Activated T-cell treated with anti-CD3 and anti-CD28 coated beads, Interleukin-2, amount 50 U/mL, for 24 hours (primary cell): Measurements from ENCODE around the gene SNRNP25.
"Not testable (repeated sequence)": the region's sequence is repeated elsewhere in the genome, so short reads cannot be mapped to it uniquely, and the experiment has no call there.

Source experiments
- DNase-seq: peaks from one replicate; pipeline ENCODE4 v3.0.0-alpha.2; 2020
- H3K27ac Mint-ChIP-seq: 2 replicates; pipeline ENCODE4 v1.8.0; 2020; ENCODE audit warnings: mild to moderate bottlenecking, mixed read lengths
- H3K27me3 Mint-ChIP-seq: 2 replicates; pipeline ENCODE4 v1.8.0; 2020; ENCODE audit warnings: mixed read lengths
- H3K36me3 Mint-ChIP-seq: 2 replicates; pipeline ENCODE4 v1.8.0; 2020; ENCODE audit warnings: low read depth, mixed read lengths
- H3K4me1 Mint-ChIP-seq: 2 replicates; pipeline ENCODE4 v1.8.0; 2020; ENCODE audit warnings: low read depth, mixed read lengths
- H3K4me3 Mint-ChIP-seq: 2 replicates; pipeline ENCODE4 v1.8.0; 2020; ENCODE audit warnings: mild to moderate bottlenecking, moderate library complexity, mixed read lengths
- H3K9me3 Mint-ChIP-seq: 2 replicates; pipeline ENCODE4 v1.8.0; 2020; ENCODE audit warnings: mixed read lengths

The SNRNP25 gene

GRCh38 chr16:53346-54236, at the start of gene SNRNP25, which contains the start of gene POLR3K:
Gene SNRNP25 (plus strand): TSS chr16:53828. CDS start chr16:54017, 189 bp downstream.
Gene POLR3K (minus strand): TSS chr16:53608. CDS start chr16:53586, 22 bp downstream.
- peak within 1 kb of the TSS; percentile 98 for H3K27ac Mint-ChIP-seq
- peak; percentile 95 for DNase-seq
- H3K9me3 Mint-ChIP-seq, result no peaks in the 10 kb centered on the region
- no peaks in the 10 kb centered on the region for H3K27me3 Mint-ChIP-seq
- peak within 1 kb of the TSS; percentile 99 for H3K4me3 Mint-ChIP-seq
- peaks cover 86% of the 10 kb centered on the region for H3K36me3 Mint-ChIP-seq
- H3K4me1 Mint-ChIP-seq, result peaks cover 32% of the 10 kb centered on the region

- Mint-ChIP-seq H3K27me3 (no peaks in the 10 kb centered on the region), H3K27ac (no peak overlapping the region), H3K36me3 (no peaks in the 10 kb centered on the region), H3K9me3 (no peaks in the 10 kb centered on the region), H3K4me3 (peak overlapping the region; percentile 56), H3K4me1 (no peaks in the 10 kb centered on the region)
- DNase-seq, result no peak
Measured at GRCh38 chr16:9903-10665, 43.5 kb upstream of the SNRNP25 start.

GRCh38 chr16:10772-11171, 42.9 kb upstream of the SNRNP25 start:
- H3K4me1 Mint-ChIP-seq, H3K27me3 Mint-ChIP-seq, H3K4me3 Mint-ChIP-seq, H3K9me3 Mint-ChIP-seq, H3K36me3 Mint-ChIP-seq, H3K27ac Mint-ChIP-seq: not testable (repeated sequence)
- DNase-seq, result peak; percentile 88

GRCh38 chr16:17062-17765, 36.4 kb upstream of the SNRNP25 start:
- H3K4me3 Mint-ChIP-seq, H3K4me1 Mint-ChIP-seq, H3K27ac Mint-ChIP-seq, H3K9me3 Mint-ChIP-seq, H3K27me3 Mint-ChIP-seq, DNase-seq, H3K36me3 Mint-ChIP-seq: not testable (repeated sequence)

- H3K9me3 Mint-ChIP-seq, H3K4me1 Mint-ChIP-seq, H3K4me3 Mint-ChIP-seq, DNase-seq, H3K27me3 Mint-ChIP-seq, H3K36me3 Mint-ChIP-seq, H3K27ac Mint-ChIP-seq: not testable (repeated sequence)
Measured at GRCh38 chr16:20886-21285, 32.7 kb upstream of the SNRNP25 start.

- H3K4me3 Mint-ChIP-seq, H3K9me3 Mint-ChIP-seq, DNase-seq, H3K27me3 Mint-ChIP-seq, H3K27ac Mint-ChIP-seq, H3K4me1 Mint-ChIP-seq, H3K36me3 Mint-ChIP-seq: not testable (repeated sequence)
Measured at GRCh38 chr16:24151-24550, 29.5 kb upstream of the SNRNP25 start.

GRCh38 chr16:25926-26348, 27.7 kb upstream of the SNRNP25 start:
- DNase-seq, H3K27ac Mint-ChIP-seq, H3K36me3 Mint-ChIP-seq, H3K9me3 Mint-ChIP-seq, H3K4me3 Mint-ChIP-seq, H3K27me3 Mint-ChIP-seq, H3K4me1 Mint-ChIP-seq: not testable (repeated sequence)

- peaks cover 14% of the 10 kb centered on the region for H3K36me3 Mint-ChIP-seq
- not testable (repeated sequence) for H3K4me1 Mint-ChIP-seq, H3K27ac Mint-ChIP-seq, DNase-seq, H3K27me3 Mint-ChIP-seq, H3K4me3 Mint-ChIP-seq, H3K9me3 Mint-ChIP-seq
Measured at GRCh38 chr16:30627-31026, 23.0 kb upstream of the SNRNP25 start.

- H3K4me3 Mint-ChIP-seq, DNase-seq, H3K9me3 Mint-ChIP-seq, H3K4me1 Mint-ChIP-seq, H3K27me3 Mint-ChIP-seq, H3K27ac Mint-ChIP-seq: not testable (repeated sequence)
- H3K36me3 Mint-ChIP-seq, result peaks cover 37% of the 10 kb centered on the region
Measured at GRCh38 chr16:33154-33876, 20.3 kb upstream of the SNRNP25 start.

GRCh38 chr16:33877-34647, 19.6 kb upstream of the SNRNP25 start:
- H3K36me3 Mint-ChIP-seq, result peaks cover 44% of the 10 kb centered on the region
- peaks cover 6% of the 10 kb centered on the region for H3K4me1 Mint-ChIP-seq
- no peak for DNase-seq
- H3K27ac Mint-ChIP-seq, result no peak overlapping the region
- H3K27me3 Mint-ChIP-seq, result no peaks in the 10 kb centered on the region
- H3K4me3 Mint-ChIP-seq, result no peak overlapping the region
- H3K9me3 Mint-ChIP-seq, result no peaks in the 10 kb centered on the region

- DNase-seq, result no peak
- no peaks in the 10 kb centered on the region for H3K9me3 Mint-ChIP-seq
- H3K27me3 Mint-ChIP-seq, result no peaks in the 10 kb centered on the region
- H3K4me3 Mint-ChIP-seq, result no peak overlapping the region
- peaks cover 49% of the 10 kb centered on the region for H3K36me3 Mint-ChIP-seq
- H3K4me1 Mint-ChIP-seq, result peaks cover 11% of the 10 kb centered on the region
- H3K27ac Mint-ChIP-seq, result no peak overlapping the region
Measured at GRCh38 chr16:34648-34987, 19.0 kb upstream of the SNRNP25 start.

- H3K4me3 Mint-ChIP-seq, result no peak overlapping the region
- H3K9me3 Mint-ChIP-seq, result no peaks in the 10 kb centered on the region
- H3K27ac Mint-ChIP-seq, result no peak overlapping the region
- peaks cover 53% of the 10 kb centered on the region for H3K36me3 Mint-ChIP-seq
- no peaks in the 10 kb centered on the region for H3K27me3 Mint-ChIP-seq
- H3K4me1 Mint-ChIP-seq, result peaks cover 16% of the 10 kb centered on the region
- DNase-seq, result no peak
Measured at GRCh38 chr16:35011-35677, 18.5 kb upstream of the SNRNP25 start.

- H3K36me3 Mint-ChIP-seq, result peaks cover 54% of the 10 kb centered on the region
- DNase-seq, result no peak
- H3K27ac Mint-ChIP-seq, result no peak overlapping the region
- H3K4me1 Mint-ChIP-seq, result peaks cover 16% of the 10 kb centered on the region
- H3K4me3 Mint-ChIP-seq, result no peak overlapping the region
- no peaks in the 10 kb centered on the region for H3K27me3 Mint-ChIP-seq
- H3K9me3 Mint-ChIP-seq, result no peaks in the 10 kb centered on the region
Measured at GRCh38 chr16:35678-36305, 17.8 kb upstream of the SNRNP25 start.
